ENCODE measurements around the gene SAMD1.

Gene SAMD1

DNA sequence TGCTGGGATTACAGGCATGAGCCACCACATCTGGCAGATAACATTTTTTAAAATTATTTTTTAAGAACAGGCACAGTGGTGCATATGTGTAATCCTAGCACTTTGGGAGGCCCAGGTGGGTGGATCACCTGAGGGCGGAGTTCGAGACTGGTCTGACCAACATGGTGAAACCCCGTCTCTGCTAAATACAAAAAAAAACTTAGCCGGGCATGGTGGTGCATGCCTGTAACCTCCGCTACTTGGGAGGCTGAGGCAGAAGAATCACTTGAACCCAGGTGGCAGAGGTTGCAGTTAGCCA lies 28.0 kb downstream of the SAMD1 start:
- Histone ChIP-seq H3K36me3 (ENCODE audit: control insufficient read depth in 2 of 2, insufficient read depth in 2 of 2, low read length in 2 of 2) (no peaks in the 10 kb centered on the region), H3K4me3 (ENCODE audit: low read length in 2 of 2) (no peak overlapping the region), H3K9me3 (ENCODE audit: control insufficient read depth in 2 of 2, low read length in 2 of 2) (no peaks in the 10 kb centered on the region), H3K9ac (ENCODE audit: low read depth in 1 of 2, low read length in 2 of 2) (no peak overlapping the region), H3K27ac (ENCODE audit: low read depth in 2 of 2, low read length in 2 of 2) (no peak overlapping the region), H3K27me3 (ENCODE audit: control insufficient read depth in 2 of 2, insufficient read depth in 2 of 2, low read length in 2 of 2) (peaks cover 3 to 4% of the 10 kb centered on the region in 2 donors), H3K4me1 (ENCODE audit: control insufficient read depth in 2 of 2, insufficient read depth in 2 of 2, low read length in 2 of 2) (peaks cover 3 to 4% of the 10 kb centered on the region in 2 donors)

DNA sequence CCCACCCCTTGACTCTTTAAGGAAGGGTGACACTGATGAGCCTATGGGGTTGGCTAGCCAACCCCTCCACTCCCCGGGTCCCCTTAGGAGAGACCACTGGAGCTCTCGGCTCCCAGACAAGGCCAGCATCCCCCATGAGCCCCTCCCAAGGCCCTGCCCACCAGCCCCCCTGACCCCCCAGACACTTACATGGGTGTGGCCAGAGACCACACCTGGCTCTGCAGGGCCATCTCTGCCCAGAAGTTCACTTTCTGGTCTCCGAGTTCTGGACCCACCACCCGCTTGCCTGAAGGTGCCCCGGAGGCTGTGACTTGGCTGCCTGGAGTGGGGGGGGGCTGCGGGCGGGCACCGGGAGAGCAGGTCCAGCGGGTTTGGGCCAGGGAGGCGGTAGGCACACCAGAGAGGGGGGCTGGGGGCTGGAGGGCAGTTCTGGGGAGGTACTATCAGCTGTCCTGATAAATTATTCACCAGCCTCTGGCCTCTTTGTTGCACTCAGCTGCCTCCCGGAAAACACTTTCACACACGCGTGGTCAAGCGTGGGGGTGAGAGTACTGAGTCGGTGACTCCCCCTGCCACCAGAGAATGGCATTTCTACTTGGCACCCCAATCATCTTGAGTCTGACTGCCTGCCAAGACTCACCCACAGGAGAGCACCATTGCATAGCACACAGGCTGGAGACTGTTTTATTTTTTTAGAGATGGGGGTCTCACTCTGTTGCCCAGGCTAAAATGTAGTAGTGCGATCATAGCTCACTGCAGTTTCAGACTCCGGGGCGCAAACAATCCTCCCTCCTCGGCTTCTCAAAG lies 28.6 kb downstream of the SAMD1 start, which contains the start of gene PALM3:
PALM3 (minus strand) TSS at position 326 of the 807 bp plus-strand sequence; CDS start at position 230, 96 bp downstream.
- H3K4me3 ChIP-seq (ENCODE audit: low read length in 2 of 2) = no peak within 1 kb of the TSS
- peaks cover 3 to 4% of the 10 kb centered on the region in 2 donors for H3K27me3 ChIP-seq (ENCODE audit: control insufficient read depth in 2 of 2, insufficient read depth in 2 of 2, low read length in 2 of 2)
- no peak within 1 kb of the TSS for H3K27ac ChIP-seq (ENCODE audit: low read depth in 2 of 2, low read length in 2 of 2)
- H3K9ac ChIP-seq (ENCODE audit: low read depth in 1 of 2, low read length in 2 of 2) = no peak within 1 kb of the TSS
- H3K9me3 ChIP-seq (ENCODE audit: control insufficient read depth in 2 of 2, low read length in 2 of 2) = no peaks in the 10 kb centered on the region
- peaks cover 3 to 4% of the 10 kb centered on the region in 2 donors for H3K4me1 ChIP-seq (ENCODE audit: control insufficient read depth in 2 of 2, insufficient read depth in 2 of 2, low read length in 2 of 2)
- H3K36me3 ChIP-seq (ENCODE audit: control insufficient read depth in 2 of 2, insufficient read depth in 2 of 2, low read length in 2 of 2) = no peaks in the 10 kb centered on the region

DNA sequence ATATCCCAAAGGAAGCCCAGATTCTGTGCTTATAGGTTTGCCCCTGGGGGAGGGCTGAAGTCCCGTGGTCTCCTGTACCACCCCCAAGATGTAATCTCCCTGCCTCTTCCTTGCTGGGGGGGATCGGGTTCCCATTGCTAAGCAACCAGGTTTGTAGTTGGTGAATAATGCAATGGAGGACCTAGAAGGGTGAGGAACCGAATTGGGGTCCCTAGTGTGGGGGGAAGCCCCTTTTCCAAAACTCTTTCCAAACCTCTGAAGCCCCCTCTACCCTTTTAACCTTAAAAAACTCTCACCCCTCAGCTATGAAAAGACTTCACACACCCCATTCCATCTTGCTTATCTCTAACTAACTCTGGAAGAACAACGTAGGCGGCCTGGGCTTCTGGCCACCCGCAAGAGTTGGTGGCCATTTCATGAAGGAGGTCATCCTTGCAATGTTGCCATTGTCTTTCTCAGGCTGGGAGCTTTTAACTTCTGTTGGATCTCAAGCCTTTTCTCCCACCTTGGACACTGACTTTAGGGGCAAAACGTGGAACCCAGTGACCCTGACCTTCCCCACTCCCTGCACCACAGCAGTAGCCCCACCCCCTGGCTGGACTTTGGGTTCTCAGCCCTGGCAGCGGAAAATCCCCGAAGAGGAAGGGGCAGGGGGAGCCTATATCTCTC lies 29.3 kb downstream of the SAMD1 start:
- H3K27me3 ChIP-seq (ENCODE audit: control insufficient read depth in 2 of 2, insufficient read depth in 2 of 2, low read length in 2 of 2) = peaks cover 3 to 4% of the 10 kb centered on the region in 2 donors
- H3K27ac ChIP-seq (ENCODE audit: low read depth in 2 of 2, low read length in 2 of 2) = no peak overlapping the region
- no peak overlapping the region for H3K4me3 ChIP-seq (ENCODE audit: low read length in 2 of 2)
- H3K36me3 ChIP-seq (ENCODE audit: control insufficient read depth in 2 of 2, insufficient read depth in 2 of 2, low read length in 2 of 2) = no peaks in the 10 kb centered on the region
- H3K9me3 ChIP-seq (ENCODE audit: control insufficient read depth in 2 of 2, low read length in 2 of 2) = no peaks in the 10 kb centered on the region
- H3K4me1 ChIP-seq (ENCODE audit: control insufficient read depth in 2 of 2, insufficient read depth in 2 of 2, low read length in 2 of 2) = peaks cover 3 to 4% of the 10 kb centered on the region in 2 donors
- no peak overlapping the region for H3K9ac ChIP-seq (ENCODE audit: low read depth in 1 of 2, low read length in 2 of 2)

DNA sequence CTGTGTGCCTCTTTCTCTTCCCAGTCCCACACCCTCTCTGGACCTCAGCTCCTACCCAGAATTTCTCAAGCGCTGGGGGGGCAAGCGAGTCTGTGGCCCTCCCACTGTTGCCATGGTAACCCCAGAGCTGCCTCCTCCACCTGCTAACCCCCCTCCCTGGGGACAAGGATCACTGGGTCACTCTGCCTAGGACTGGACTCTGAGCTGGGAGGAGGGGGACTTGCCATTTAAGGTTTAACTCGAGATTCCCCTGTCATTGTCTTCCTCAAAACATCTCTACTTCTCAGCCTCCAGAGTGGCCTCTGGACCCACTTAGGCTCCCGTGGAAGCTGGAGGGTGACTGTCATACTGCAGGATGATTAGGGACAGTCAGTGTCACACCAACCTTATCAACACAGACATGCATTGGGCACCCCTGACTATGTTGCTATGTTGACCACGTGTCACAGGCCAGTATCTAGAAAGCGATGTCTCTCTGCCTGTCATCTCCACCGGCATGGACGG lies 30.8 kb downstream of the SAMD1 start:
- no peak overlapping the region for H3K27ac ChIP-seq (ENCODE audit: low read depth in 2 of 2, low read length in 2 of 2)
- H3K9ac ChIP-seq (ENCODE audit: low read depth in 1 of 2, low read length in 2 of 2) = no peak overlapping the region

DNA sequence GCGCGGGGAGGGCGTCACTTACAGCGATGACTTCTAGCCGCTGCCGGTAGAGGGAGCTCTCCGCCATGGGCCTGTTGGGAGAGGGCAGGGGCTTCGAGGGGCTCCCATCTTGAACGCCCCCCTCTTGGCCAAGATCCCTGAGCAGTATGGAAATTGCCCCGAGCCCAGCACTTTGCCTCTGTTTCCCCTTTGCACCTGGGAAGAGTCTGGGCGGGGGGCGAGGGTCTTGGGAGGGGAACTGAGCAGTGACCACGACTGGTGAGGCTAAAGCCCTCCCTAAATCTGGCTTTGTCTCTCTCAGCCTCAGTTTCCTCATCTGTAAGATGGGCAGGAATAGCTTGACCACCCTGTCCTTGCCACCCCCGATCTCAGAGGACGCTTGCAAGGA lies 31.5 kb downstream of the SAMD1 start:
- Histone ChIP-seq H3K4me1 (ENCODE audit: control insufficient read depth in 2 of 2, insufficient read depth in 2 of 2, low read length in 2 of 2) (peaks cover 3 to 4% of the 10 kb centered on the region in 2 donors), H3K36me3 (ENCODE audit: control insufficient read depth in 2 of 2, insufficient read depth in 2 of 2, low read length in 2 of 2) (no peaks in the 10 kb centered on the region), H3K9me3 (ENCODE audit: control insufficient read depth in 2 of 2, low read length in 2 of 2) (no peaks in the 10 kb centered on the region), H3K27me3 (ENCODE audit: control insufficient read depth in 2 of 2, insufficient read depth in 2 of 2, low read length in 2 of 2) (peaks cover 3 to 4% of the 10 kb centered on the region in 2 donors), H3K27ac (ENCODE audit: low read depth in 2 of 2, low read length in 2 of 2) (no peak overlapping the region), H3K4me3 (ENCODE audit: low read length in 2 of 2) (no peak overlapping the region), H3K9ac (ENCODE audit: low read depth in 1 of 2, low read length in 2 of 2) (no peak overlapping the region)

More for the DNA sequence above, 30.8 kb downstream of the SAMD1 start:
- Histone ChIP-seq H3K4me3 (ENCODE audit: low read length in 2 of 2) (no peak overlapping the region), H3K36me3 (ENCODE audit: control insufficient read depth in 2 of 2, insufficient read depth in 2 of 2, low read length in 2 of 2) (no peaks in the 10 kb centered on the region), H3K4me1 (ENCODE audit: control insufficient read depth in 2 of 2, insufficient read depth in 2 of 2, low read length in 2 of 2) (peaks cover 3 to 4% of the 10 kb centered on the region in 2 donors), H3K9me3 (ENCODE audit: control insufficient read depth in 2 of 2, low read length in 2 of 2) (no peaks in the 10 kb centered on the region), H3K27me3 (ENCODE audit: control insufficient read depth in 2 of 2, insufficient read depth in 2 of 2, low read length in 2 of 2) (peaks cover 3 to 4% of the 10 kb centered on the region in 2 donors)

DNA sequence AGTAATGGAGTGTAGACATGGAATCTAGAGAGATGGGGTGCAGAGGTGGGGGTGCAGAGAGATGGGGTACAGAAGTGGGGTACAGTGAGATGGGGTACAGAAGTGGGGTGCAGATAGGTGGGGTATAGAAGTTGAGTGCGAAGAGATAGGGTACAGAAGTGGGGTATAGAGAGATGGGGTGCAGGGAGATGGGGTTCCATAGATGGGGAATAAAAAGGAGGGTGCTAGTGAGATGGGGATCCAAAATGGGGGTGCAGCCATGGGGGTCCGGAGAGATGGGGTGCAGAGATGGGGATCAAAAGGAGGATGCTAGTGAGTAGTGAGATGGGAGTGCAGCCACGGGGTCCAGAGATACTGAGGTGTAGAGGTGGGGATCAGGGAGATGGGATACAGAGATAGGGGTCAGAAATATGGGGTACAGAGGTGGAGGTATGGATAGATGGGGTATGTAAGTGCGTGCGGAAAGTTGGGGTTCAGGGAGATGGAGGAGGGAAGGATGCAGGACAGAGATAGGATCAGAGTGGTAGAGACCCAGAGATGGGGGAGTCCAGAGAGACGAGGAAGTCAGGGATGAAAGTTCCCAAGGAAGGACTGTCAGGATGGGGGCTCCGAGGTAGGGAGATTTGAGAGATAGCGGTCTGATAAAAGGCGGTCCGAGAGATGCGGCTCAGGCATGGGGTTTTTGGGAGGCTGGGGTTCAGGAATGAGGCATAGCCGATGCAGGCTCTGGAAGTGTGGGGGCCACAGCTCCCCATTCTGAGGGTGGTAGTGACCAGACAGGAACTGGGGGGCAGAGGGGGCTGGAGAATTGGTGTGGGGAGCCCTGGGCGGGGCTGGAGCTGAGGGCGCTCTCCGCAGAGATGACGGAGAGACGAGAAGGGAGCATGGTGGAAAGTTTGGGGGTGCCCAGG lies 32.1 kb downstream of the SAMD1 start:
- H3K4me3 ChIP-seq (ENCODE audit: low read length in 2 of 2) = no peak overlapping the region
- H3K4me1 ChIP-seq (ENCODE audit: control insufficient read depth in 2 of 2, insufficient read depth in 2 of 2, low read length in 2 of 2) = peaks cover 3 to 4% of the 10 kb centered on the region in 2 donors
- H3K9me3 ChIP-seq (ENCODE audit: control insufficient read depth in 2 of 2, low read length in 2 of 2) = no peaks in the 10 kb centered on the region
- H3K27me3 ChIP-seq (ENCODE audit: control insufficient read depth in 2 of 2, insufficient read depth in 2 of 2, low read length in 2 of 2) = peaks cover 3 to 4% of the 10 kb centered on the region in 2 donors
- H3K36me3 ChIP-seq (ENCODE audit: control insufficient read depth in 2 of 2, insufficient read depth in 2 of 2, low read length in 2 of 2) = no peaks in the 10 kb centered on the region
- no peak overlapping the region for H3K27ac ChIP-seq (ENCODE audit: low read depth in 2 of 2, low read length in 2 of 2)
- H3K9ac ChIP-seq (ENCODE audit: low read depth in 1 of 2, low read length in 2 of 2) = no peak overlapping the region

DNA sequence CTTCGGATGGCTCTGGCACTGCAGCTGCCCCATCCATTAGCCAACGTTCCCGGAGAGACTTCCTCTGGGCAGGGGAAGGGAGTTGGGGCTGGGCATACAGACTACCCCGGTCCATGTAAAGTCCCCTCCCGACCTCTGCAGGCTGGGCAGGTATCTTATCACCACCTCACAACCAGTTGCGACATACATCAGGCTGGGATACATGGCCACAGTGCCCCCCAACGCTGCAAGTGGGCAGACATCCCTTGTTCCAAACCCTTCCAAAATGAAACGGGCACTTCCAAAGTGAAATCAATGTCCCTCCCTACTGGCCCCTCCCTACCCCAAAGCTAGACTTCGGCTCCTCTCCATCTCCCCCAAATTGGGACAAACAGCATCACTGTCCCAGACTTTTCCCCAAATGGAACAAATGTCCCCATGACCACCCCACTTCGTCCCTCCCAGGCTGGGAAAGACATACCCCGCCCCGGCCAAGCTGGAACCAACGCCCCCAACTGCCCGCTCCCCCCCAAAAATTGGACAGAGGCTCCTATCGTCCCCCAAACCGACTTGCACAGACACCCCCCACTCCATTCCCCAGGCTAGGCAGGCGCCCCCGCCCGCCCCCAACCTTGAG lies 33.7 kb downstream of the SAMD1 start:
- Histone ChIP-seq H3K9ac (ENCODE audit: low read depth in 1 of 2, low read length in 2 of 2) (no peak overlapping the region), H3K27me3 (ENCODE audit: control insufficient read depth in 2 of 2, insufficient read depth in 2 of 2, low read length in 2 of 2) (peaks cover 3 to 4% of the 10 kb centered on the region in 2 donors), H3K9me3 (ENCODE audit: control insufficient read depth in 2 of 2, low read length in 2 of 2) (no peaks in the 10 kb centered on the region), H3K36me3 (ENCODE audit: control insufficient read depth in 2 of 2, insufficient read depth in 2 of 2, low read length in 2 of 2) (no peaks in the 10 kb centered on the region), H3K27ac (ENCODE audit: low read depth in 2 of 2, low read length in 2 of 2) (no peak overlapping the region), H3K4me1 (ENCODE audit: control insufficient read depth in 2 of 2, insufficient read depth in 2 of 2, low read length in 2 of 2) (peaks cover 3 to 4% of the 10 kb centered on the region in 2 donors), H3K4me3 (ENCODE audit: low read length in 2 of 2) (no peak overlapping the region)

DNA sequence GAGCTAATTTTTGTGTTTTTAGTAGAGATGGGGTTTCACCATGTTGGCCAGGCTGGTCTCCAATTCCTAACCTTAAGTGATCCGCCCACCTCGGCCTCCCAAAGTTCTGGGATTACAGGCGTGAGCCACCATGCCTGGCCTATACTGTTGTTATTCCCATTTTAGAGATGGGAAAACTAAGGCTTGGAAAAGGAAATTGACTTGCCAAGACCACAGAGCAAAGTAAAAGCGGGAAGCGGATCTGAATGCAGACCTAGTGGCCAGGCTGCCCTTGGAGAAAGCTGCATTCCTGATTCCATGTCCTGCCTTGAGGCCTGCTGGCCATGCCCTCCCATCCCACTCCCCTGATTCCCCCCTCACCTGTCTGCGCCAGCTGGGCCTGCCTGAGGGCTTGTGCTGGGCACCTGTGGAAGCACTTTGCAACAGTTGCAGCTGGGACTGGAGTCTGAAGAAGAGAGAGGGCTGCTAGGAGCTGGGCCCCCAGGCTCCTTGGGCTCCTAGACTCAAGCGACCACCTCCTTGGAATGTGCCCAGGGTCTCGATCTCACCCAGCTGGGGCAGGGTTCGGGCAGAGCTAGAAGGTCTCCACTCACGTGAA lies 34.4 kb downstream of the SAMD1 start:
- peaks cover 0 to 4% of the 10 kb centered on the region in 2 donors for H3K4me1 ChIP-seq (ENCODE audit: control insufficient read depth in 2 of 2, insufficient read depth in 2 of 2, low read length in 2 of 2)
- H3K36me3 ChIP-seq (ENCODE audit: control insufficient read depth in 2 of 2, insufficient read depth in 2 of 2, low read length in 2 of 2) = no peaks in the 10 kb centered on the region
- H3K27ac ChIP-seq (ENCODE audit: low read depth in 2 of 2, low read length in 2 of 2) = no peak overlapping the region
- no peaks in the 10 kb centered on the region for H3K9me3 ChIP-seq (ENCODE audit: control insufficient read depth in 2 of 2, low read length in 2 of 2)
- H3K9ac ChIP-seq (ENCODE audit: low read depth in 1 of 2, low read length in 2 of 2) = no peak overlapping the region
- H3K4me3 ChIP-seq (ENCODE audit: low read length in 2 of 2) = no peak overlapping the region
- peaks cover 3 to 4% of the 10 kb centered on the region in 2 donors for H3K27me3 ChIP-seq (ENCODE audit: control insufficient read depth in 2 of 2, insufficient read depth in 2 of 2, low read length in 2 of 2)

DNA sequence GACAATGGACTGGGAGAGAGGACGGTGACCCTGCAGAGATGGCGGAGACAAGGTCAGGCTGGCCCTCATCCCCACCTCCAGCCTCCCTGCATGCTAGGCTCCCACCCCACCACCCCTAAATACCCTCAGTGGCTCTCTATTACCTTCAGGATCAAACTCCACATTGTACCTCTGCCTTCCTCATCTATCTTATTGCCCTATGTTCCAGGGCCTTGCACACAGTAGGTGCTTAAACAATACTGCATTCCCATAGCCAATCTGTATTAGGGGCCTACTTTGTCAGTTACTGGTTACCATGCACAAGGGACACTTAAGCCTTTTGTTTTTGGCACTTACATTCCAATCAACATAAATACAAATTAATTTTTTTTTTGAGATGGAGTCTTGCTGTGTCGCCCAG lies 35.2 kb downstream of the SAMD1 start:
- Histone ChIP-seq H3K4me3 (ENCODE audit: low read length in 2 of 2) (no peak overlapping the region), H3K27ac (ENCODE audit: low read depth in 2 of 2, low read length in 2 of 2) (no peak overlapping the region), H3K4me1 (ENCODE audit: control insufficient read depth in 2 of 2, insufficient read depth in 2 of 2, low read length in 2 of 2) (peaks cover 0 to 4% of the 10 kb centered on the region in 2 donors), H3K27me3 (ENCODE audit: control insufficient read depth in 2 of 2, insufficient read depth in 2 of 2, low read length in 2 of 2) (peaks cover 3 to 4% of the 10 kb centered on the region in 2 donors), H3K9me3 (ENCODE audit: control insufficient read depth in 2 of 2, low read length in 2 of 2) (no peaks in the 10 kb centered on the region), H3K9ac (ENCODE audit: low read depth in 1 of 2, low read length in 2 of 2) (no peak overlapping the region), H3K36me3 (ENCODE audit: control insufficient read depth in 2 of 2, insufficient read depth in 2 of 2, low read length in 2 of 2) (peaks cover 0 to 2% of the 10 kb centered on the region in 2 donors)

All from mucosa of rectum (tissue), 2 donors.